NCI-H748 treated with DMSO at 0.1 percent for 48 hours (cell line): Measurements from ENCODE around the gene MDGA2.
"Not testable (repeated sequence)": the region's sequence is repeated elsewhere in the genome, so short reads cannot be mapped to it uniquely, and the experiment has no call there.

Source experiments
- DNase-seq: peaks from one replicate; lab custom pipeline; 2025; lab: John Stamatoyannopoulos, UW

Gene MDGA2

DNA sequence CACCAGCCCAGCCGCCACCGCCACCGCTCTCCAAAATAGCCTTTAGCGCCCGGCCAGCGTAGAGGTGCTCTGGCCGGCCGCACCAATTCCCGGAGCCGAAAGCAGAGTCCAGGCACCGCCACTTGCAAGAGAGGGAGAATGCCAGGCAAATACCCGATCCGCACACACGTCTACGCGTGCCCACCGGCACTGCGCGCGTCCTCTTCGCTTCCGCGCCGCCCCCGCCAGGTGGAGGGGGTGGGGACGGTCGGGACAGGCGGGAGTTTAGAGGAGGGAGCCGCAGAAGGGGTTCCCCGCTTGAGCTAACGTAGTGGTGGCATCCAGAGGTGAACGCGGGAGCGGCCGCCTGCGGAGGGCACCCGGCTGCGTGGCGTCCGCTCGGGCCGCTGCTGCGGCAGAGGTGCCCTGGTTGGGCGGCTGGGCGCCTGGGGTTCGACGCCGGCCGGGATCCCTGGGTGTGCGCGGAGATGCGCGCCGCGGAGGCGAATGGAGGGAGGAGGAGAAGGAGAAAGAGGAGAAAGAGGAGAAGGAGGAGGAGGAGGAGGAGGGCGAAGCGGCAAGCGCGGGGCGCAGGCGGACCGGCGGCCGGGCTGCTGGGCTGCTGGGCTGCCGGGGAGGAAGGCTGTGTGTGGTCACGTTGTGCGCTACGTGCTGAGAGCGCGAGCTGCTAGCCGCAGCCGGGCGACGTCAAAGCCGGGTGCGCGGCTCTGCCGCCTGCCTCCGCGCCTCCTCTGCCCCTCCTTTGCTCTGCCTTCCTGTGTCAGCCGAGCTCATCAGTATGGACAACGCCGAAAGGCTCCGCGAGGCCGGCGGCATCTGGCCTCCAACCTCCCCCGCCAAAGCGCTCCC is at the start of gene MDGA2:
Gene MDGA2 (minus strand): TSS at position 140 of the 849 bp plus-strand sequence.
- peak; percentile 29 for DNase-seq

DNA sequence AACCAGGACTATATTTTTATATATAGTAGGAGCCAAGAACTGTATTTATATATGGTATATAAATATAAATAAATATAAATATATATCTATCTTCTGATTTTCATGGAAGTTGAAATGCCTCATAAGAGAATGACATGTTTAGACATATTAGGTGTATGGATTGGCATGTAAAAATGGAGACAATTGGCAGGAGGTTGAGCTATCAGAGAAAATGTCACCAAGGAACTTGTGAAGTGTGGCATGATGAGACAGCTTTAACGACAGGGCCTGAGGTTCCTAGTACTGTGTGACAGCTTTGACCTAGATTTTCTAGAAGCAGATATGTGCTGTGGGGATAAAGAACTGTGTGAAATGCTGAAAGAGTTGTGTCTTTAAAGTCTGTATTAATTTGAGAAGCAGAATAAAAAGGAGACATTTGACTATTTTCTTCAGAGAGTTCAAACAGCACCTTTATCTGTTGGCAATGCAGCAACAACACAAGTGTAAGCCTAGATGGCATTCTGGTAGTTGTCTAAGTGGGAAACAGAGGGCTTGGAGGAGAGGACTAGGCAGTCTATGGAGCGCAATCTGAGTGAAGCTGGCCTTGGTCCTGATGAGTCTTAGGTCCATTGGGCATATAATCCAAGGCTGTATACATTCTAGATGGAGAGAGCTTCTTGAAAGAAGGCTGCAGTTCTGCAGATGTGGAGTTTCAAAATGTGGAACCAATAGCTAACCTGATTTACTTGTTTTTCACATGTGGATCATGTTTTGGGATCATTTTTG is 47.7 kb upstream of the MDGA2 start:
- DNase-seq = no peak

DNA sequence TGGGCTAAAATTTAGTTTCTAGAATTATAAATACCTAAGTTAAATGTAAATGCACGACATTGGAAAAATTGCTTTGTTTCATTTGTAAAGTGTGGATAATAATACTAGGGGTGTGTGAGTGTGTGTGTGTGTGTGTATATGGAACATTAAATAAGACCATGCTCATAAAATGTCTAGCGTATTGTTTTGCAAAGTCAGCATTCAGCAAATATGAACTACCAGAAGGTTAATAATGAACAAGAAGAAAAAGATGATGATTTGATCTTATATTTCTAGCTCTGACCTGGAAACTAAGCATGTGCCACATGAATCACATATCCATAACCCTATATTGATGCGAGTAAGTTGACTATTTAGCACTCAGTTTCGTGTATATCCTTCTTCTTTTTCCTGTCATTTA is 44.9 kb upstream of the MDGA2 start:
- DNase-seq = no peak

DNA sequence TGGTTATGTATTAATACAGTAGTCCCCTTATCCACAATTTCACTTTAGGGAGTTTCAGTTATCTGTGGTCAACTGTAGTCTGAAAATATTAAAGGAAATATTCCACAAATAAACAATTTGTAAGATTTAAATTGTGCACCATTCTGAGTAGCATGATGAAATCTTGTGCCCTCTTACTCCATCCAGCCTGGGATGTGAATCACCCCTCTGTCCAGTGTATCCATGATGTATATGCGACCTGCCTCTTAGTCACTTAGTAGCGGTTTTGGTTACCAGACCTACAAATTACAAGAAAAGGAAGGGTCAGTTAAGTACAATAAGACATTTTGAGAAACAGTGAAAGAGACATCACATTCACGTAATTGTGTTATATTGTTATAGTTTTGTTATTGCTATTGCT is 39.9 kb upstream of the MDGA2 start:
- no peak for DNase-seq

DNA sequence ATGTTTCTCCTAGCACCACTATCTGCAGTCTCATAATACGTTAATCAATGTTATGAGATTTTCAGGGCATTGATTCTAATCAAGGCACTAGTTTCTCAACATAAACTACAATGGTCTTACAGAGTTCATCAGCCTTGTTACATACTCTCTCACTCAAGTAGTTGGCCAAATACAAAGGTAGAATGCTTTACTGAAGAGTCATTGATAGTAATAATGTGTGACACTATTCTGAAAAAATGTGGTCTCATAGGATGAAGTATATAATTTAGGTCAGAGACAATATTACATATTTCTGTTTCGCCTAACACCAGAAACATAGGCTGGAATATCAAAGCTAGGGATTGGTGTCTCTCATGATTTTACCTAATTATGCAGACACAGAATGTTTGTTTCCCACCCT is 35.2 kb upstream of the MDGA2 start:
- no peak for DNase-seq

DNA sequence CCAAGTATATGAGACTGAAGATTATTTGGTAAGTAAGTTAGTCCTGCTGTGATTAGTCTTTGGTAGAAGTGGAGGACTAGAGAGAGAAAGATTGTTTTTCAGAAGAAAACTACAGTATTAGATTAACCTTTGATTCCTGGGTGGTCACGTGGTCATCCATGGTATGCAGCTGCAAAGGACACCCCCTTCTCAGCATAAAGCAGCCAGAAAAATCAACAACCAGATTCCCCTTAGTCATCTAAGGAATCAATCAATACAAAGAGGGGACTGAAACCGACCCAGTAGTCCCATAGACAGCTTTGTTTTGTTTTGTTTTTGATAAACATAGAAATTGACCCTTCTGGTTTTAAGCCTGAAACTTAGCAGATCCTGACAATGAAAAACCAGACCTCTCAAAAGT is 30.3 kb upstream of the MDGA2 start:
- no peak for DNase-seq

DNA sequence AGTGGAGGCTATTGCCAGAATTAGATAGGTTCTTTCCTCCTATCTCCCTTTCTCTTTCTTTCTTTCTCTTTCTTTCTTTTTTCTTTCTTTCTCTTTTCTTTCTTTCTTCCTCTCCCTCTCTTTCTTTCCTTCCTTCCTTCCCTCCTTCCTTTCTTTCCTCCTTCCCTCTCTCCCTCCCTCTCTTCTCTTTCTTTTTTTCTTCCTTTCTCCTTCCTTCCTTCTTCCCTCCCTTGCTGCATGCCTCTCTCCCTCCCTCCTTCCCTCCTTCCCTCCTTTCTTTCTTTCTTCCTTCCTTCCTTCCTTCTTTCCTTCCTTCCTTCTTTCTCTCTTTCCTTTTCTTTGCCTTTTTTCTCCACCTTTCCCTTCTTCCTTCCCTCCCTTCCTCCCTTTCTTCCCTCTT is 16.4 kb upstream of the MDGA2 start:
- no peak for DNase-seq

DNA sequence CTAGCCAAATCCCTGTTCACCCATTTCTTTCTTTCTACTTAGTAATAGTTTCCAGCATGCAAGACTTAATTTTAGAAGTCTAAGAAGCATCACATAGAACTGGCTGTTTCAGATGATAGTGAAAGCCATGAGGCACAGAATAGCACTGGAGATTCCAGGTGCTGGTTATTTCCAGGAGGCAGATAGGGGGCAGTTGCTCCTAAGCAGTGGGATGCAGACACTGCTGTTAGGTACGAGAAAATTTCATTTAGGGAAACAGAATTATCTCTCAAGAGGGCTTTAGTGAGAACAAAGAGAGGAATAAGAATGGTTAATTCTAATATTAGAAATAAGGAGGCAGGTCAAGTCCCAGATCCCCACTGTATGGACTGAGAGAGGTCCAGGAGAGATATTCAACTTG is 3.6 kb upstream of the MDGA2 start:
- DNase-seq = peak; percentile 21

DNA sequence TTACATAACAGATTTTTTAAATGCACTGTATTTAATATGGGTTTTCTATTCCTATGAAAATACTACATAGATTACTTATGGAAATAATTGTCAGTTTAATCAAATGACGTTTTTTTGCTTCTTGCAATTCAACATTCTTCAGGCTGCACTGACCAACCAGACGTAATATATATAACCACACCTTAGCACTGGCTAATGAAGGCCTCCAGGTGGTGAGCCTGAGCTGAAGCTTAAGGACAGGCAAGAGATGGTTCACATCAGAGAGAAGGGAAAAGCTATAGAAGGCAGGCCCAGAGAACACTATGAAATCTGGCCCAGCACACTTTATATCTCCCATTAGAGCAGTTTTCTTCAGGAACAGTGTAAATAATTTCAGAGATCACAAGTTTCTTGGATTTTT is 2.8 kb upstream of the MDGA2 start:
- no peak for DNase-seq

DNA sequence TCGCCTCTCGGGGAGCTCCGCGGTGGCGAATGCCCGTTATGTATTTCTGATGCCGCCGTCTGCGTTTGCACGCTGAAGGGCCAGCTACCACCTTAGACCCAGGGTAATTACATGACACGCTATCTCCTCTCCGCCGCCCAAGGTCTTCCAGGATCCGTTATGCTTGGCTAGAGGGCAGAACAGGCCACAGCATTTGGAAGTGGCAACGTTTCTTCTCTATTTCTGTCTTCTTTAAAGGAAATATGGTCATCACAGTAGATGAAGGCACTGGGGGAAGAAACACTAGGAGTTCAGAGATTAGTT is 861 bp upstream of the MDGA2 start:
- DNase-seq = no peak

DNA sequence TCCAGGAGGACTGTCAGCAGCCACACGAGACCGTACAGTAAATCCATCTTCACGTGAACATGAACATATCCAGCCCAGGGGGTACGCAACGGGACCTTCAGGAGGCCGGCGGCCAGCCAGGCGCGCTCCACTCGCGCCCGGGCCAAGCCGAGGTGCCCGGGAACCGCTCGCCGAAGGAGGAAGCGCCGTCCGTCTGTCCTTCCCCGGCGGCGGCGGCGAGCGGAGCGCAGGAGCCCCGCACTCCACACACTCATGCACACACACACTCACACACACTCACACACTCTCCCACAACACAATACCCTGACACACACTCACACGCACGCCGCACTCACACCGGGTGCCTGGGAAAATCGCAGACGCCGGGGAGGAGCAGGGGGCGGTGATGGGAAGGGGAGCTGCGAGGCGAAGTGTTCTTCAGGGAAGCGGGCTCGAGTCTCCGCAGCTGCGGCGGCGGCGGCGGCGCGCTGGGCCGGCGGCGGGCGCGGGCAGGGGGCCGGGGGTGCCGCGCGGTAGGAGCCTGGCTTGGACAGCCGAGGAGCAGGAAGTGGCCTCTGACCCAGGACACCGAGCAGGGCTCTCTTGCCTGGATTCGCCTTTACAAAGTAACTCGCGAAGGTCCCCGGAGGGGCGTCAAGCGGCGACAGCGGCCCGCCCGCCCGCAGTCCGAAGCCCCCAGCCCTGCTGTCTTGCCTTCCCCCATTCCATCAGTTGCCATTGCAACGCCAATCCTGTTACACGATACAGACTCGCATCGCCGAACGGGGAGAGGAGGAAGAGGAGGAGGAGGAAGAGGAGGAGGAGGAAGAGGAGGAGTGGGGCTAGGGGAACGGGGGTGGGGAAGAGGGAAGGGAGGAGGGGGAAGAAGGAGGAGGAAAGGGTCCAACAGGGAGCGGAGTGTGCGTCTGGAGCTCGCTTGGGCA is 601 bp downstream of the MDGA2 start:
- DNase-seq = no peak

DNA sequence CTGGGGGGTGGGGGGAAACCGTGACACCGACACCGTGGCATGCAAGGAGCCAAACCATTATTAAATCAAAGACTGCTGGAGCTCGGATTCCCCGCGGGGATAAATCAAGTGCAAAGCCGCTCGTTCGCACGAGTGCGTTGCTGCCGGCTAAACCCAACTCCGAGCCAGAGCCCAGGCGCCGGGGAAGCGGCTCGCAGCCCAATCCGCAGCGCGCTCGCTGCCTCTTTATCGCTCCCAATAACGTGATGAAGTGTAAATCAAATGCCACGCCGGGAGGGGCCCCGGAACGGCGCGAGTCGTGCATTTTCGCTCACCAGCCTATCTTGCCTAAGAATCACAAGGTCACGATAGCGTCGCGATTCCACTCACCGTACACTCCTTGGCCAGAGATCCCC is 1.3 kb downstream of the MDGA2 start:
- DNase-seq = no peak

DNA sequence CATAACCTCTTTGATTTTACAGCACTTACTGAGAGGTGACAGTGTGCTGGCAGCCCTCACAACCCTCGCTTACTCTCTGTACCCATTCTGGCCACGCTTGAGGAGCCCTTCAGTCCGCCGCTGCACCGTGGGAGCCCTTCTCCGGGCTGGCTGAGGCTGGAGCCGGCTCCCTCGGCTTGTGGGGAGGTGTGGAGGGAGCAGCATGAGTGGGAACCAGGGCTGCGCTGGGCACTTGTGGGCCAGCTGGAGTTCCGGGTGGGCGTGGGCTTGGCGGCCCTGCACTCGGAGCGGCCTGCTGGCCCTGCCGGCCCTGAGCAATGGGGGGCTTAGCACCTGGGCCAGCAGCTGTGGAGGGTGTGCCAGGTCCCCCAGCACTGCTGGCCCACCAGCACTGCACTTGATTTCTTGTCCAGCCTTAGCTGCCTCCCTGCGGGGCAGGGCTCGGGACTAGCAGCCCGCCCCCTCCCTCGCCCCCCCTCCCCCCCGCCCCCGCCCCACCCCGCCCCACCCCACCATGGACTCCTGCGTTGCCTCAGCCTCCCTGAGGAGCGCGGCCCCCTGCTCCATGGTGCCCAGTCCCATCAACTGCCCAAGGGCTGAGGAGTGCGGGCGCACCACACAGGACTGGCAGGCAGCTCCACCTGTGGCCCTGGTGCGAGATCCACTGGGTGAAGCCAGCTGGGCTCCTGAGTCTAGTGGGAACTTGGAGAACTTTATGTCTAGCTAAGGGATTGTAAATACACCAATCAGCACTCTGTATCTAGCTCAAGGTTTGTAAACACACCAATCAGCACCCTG is 9.9 kb downstream of the MDGA2 start:
- DNase-seq = no peak

DNA sequence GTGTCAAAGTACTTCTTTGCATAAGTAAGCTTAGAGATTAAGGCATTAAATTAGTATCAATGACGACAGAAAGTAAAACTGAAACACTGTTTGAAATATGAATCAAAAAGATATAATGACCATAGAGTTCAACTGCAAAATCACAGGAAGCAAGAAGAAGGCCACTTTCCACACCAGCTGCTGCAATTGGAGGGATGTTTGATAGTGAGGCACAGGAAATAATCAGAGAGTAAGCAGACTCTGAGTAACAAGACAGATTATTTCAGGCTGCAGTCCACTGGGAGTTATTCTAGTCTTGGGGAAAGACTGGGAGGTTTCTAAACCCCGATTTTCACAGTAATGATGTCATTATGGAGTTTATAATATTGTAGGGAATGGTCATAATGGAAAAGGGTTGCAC is 12.9 kb downstream of the MDGA2 start:
- no peak for DNase-seq

DNA sequence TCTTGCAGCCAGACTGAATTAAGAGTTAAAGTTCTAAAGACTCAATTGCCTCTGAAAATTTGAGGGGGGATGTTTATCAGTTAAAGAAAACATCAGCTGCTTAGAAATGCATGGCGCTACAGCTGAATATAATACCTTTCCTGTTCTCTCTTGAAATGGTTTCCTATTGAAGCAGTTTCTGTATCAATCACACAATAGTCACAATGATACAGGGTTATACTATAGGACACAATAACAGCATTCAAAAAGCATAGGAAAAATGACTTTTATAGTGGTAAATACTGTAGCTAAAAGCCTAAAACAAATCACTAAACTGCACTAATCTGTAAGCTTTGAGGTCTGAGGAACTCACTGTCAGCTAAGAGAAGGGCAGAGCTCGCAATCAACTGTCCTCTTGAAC is 15.2 kb downstream of the MDGA2 start:
- DNase-seq = no peak

DNA sequence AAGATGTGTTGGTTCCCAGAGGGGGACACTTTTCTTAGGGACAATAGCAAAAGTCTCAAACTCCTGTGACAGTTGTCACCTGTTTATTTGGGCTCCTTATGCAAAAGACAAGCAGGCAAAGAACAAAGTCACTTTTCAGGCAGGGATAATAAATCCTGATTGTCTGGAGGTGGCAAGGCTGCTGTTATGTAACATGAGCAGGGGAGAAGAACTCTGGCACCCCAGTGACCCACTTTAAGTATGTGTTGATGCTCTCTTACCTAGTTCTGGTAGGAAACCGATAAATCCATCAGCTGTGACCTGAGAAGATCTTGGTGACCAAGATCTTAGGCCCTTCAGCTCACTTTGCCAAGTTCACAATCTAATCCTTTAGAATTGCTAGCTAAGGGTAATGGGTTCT is 17.4 kb downstream of the MDGA2 start:
- no peak for DNase-seq

DNA sequence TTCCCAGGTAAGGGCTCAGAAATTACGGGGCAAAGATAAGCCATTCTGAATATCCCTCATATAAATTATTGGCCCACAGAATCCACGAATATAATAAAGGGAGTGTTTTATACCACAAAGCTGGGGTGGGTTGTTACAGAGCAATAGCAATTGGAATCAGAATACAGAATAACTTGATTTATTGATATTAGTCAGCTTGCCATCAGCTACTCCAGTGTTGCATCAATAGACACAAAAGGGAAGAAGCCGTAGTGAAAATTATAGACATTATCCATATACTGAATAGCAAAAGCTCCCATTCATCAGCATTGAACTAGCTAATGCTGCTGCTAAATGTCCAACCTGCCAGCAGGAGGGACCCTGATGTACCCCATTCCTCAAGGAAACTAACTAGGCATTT is 18.3 kb downstream of the MDGA2 start:
- no peak for DNase-seq

DNA sequence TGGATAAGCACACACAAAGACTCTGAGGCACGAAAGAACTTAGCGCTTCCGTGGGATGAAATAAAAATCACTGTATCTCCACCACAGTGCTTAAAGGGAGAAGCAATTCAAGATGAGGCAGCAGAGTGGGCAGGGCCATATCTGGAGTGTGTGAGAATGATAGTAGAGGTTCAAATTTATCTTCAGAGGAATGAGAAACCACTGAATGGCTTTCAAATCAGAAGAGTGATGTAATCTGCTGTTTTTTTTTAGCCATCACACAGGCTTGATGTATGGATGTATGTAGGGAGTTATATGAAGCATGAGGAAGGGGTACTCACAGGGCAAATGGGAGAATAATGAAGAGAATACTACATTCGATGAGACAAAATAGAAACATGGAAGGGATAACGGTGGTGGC is 24.1 kb downstream of the MDGA2 start:
- no peak for DNase-seq

DNA sequence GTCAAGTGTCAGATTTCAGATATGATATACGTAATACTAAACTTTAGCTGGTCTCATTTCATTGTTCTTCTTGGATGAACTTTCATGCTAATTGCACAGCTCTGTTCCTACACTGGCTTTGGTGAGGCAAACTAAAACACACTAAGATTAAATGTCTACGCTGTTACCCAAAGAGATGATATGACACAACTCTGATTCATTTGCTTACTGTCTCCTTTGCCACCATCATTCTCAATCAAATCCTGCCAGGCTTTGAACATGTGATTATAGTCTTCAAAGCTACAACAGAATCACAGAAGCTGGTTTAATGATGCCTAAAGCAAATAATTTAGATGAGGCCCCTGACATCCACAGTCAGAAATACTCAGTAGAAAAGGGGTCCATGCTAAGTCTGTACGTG is 37.7 kb downstream of the MDGA2 start:
- no peak for DNase-seq

DNA sequence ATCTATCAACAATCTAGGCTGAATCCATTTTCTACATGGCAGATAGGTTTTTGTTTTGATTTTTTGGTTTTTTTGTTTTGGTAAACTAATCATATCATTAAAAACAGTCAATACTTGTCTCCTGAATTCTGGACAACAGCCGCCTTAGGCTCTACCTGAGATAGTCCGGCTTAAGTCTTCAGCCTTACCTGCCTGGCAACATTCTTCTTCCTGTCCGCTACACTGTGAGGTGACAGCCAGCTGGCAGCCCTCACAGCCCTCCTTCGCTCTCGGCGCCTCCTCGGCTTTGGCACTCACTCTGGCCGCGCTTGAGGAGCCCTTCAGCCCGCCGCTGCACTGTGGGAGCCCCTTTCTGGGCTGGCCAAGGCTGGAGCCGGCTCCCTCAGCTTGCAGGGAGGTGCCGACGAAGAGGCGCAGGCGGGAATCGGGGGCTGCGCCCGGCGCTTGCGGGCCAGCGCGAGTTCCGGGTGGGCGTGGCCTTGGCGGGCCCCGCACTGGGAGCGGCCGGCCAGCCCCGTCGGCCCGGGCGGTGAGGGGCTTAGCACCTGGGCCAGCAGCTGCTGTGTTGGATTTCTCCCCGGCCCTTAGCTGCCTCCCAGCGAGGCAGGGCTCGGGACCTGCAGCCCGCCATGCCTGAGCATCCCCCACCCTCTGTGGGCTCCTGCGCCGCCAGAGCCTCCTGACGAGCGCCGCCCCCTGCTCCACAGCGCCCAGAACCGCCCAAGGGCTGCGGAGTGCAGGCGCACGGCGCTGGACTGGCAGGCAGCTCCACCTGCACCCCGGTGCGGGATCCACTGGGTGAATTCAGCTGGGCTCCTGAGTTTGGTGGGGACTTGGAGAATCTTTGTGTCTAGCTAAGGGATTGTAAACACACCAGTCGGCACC is 49.0 kb downstream of the MDGA2 start:
- DNase-seq = no peak

DNA sequence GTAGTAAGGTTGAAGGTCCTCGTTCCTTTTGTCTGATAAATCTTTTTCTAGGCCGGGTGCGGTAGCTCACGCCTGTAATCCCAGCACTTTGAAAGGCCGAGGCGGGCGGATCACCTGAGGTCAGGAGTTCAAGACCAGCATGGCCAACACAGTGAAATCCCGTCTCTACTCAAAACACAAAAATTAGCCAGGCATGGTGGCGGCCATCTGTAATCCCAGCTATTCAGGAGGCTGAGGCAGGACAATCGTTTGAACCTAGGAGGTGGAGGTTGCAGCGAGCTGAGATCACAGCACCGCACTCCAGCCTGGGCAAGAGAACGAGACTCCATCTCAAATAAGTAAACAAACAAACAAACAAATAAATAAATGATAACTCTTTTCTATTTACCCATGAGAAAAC is 51.3 kb downstream of the MDGA2 start:
- not testable (repeated sequence) for DNase-seq
